Measurements from ENCODE around the gene ADAMTS3.

ADAMTS3 gene

DNA sequence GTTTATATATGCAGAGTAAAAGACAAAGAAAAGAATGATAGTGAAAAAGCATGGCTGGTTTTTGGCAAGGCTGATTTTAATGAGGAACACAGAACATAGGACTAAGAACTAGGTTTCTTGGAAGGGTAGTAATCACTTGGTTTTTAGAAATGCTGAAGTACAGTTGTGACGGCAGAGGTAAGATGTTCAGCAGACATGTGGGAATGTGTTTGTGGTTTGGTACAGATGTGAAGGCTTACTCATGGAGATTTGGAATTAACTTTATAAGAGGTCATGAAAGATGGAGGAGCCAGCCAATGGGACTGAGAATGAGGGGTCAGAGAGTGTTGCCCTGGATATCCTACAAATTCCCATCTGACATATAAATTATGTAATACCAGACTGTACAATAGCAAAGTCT is 293.6 kb downstream of the ADAMTS3 start:
- no peak overlapping the region for H3K4me2 ChIP-seq
- H3K27me3 ChIP-seq (ENCODE audit: insufficient read depth, low read depth) = no peaks in the 10 kb centered on the region
- H2AFZ ChIP-seq (ENCODE audit: low read depth) = no peak overlapping the region
- H3K27ac ChIP-seq = no peak overlapping the region
- H3K4me3 ChIP-seq (IDR thresholded peaks at IDR 0.05; ENCODE audit: insufficient read depth, low read depth, low read length) = no peak overlapping the region
- H3K36me3 ChIP-seq (ENCODE audit: insufficient read depth) = no peaks in the 10 kb centered on the region
- no peaks in the 10 kb centered on the region for H3K4me1 ChIP-seq (ENCODE audit: low read depth, poor library complexity, severe bottlenecking)
- no peak overlapping the region for H3K9ac ChIP-seq
- H3K79me2 ChIP-seq (ENCODE audit: insufficient read depth, low read depth) = no peaks in the 10 kb centered on the region
- TF ChIP-seq, protein P1, sequence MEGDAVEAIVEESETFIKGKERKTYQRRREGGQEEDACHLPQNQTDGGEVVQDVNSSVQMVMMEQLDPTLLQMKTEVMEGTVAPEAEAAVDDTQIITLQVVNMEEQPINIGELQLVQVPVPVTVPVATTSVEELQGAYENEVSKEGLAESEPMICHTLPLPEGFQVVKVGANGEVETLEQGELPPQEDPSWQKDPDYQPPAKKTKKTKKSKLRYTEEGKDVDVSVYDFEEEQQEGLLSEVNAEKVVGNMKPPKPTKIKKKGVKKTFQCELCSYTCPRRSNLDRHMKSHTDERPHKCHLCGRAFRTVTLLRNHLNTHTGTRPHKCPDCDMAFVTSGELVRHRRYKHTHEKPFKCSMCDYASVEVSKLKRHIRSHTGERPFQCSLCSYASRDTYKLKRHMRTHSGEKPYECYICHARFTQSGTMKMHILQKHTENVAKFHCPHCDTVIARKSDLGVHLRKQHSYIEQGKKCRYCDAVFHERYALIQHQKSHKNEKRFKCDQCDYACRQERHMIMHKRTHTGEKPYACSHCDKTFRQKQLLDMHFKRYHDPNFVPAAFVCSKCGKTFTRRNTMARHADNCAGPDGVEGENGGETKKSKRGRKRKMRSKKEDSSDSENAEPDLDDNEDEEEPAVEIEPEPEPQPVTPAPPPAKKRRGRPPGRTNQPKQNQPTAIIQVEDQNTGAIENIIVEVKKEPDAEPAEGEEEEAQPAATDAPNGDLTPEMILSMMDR (conservative IDR thresholded peaks at IDR 0.05; ENCODE audit: low read depth, low read length) = no peak
- H4K20me1 ChIP-seq (ENCODE audit: insufficient read depth) = no peaks in the 10 kb centered on the region

DNA sequence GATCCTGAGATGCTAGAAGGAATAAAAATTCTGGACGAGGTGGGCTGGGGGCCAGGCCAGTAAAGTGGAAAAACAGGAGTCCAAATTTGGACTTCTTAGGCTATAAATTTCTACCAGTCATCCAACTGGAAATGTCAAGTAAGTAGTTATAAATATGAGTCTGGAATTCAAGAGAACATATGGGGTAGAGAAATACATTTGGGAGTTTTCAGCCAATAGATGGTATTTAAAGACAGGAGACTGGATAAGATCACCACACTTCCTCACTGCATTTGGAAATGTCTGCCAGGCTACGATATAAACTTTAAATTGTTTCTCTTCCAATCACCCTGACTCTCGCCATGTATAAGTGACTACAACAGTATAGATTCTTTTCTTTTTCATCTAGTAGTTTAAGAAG is 294.8 kb downstream of the ADAMTS3 start:
- no peak overlapping the region for H3K4me2 ChIP-seq
- no peaks in the 10 kb centered on the region for H3K79me2 ChIP-seq (ENCODE audit: insufficient read depth, low read depth)
- no peak overlapping the region for H3K27ac ChIP-seq
- H3K36me3 ChIP-seq (ENCODE audit: insufficient read depth) = no peaks in the 10 kb centered on the region
- H2AFZ ChIP-seq (ENCODE audit: low read depth) = no peak overlapping the region
- no peaks in the 10 kb centered on the region for H3K27me3 ChIP-seq (ENCODE audit: insufficient read depth, low read depth)
- H3K9ac ChIP-seq = no peak overlapping the region
- TF ChIP-seq, protein P1 (conservative IDR thresholded peaks at IDR 0.05; ENCODE audit: low read depth, low read length) = no peak
- no peak overlapping the region for H3K4me3 ChIP-seq (IDR thresholded peaks at IDR 0.05; ENCODE audit: insufficient read depth, low read depth, low read length)
- no peaks in the 10 kb centered on the region for H3K4me1 ChIP-seq (ENCODE audit: low read depth, poor library complexity, severe bottlenecking)
- no peaks in the 10 kb centered on the region for H4K20me1 ChIP-seq (ENCODE audit: insufficient read depth)

DNA sequence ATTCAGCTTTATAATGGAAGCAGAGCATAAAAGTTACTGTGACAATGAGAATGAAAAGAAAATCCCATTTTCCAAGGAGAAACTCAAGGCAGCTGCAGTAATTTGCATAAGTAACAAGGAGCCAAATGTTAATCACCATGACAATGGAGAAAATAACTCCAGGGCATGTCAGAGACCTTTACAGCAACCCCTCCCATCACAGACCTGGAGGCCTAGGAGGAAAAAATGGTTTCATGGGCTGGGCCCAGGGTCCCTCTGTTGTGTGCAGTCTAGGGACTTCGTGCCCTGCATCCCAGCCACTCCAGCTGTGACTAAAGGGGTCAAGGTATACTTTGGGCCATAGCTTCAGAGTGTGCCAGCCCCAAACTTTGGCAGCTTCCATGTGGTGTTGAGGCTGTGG is 313.8 kb downstream of the ADAMTS3 start:
- H2AFZ ChIP-seq (ENCODE audit: low read depth) = no peak overlapping the region
- no peaks in the 10 kb centered on the region for H3K36me3 ChIP-seq (ENCODE audit: insufficient read depth)
- TF ChIP-seq, protein P1 (conservative IDR thresholded peaks at IDR 0.05; ENCODE audit: low read depth, low read length) = no peak
- no peaks in the 10 kb centered on the region for H3K27me3 ChIP-seq (ENCODE audit: insufficient read depth, low read depth)
- no peak overlapping the region for H3K27ac ChIP-seq
- H3K4me3 ChIP-seq (IDR thresholded peaks at IDR 0.05; ENCODE audit: insufficient read depth, low read depth, low read length) = no peak overlapping the region
- no peak overlapping the region for H3K4me2 ChIP-seq
- no peak overlapping the region for H3K9ac ChIP-seq
- H4K20me1 ChIP-seq (ENCODE audit: insufficient read depth) = no peaks in the 10 kb centered on the region
- no peaks in the 10 kb centered on the region for H3K4me1 ChIP-seq (ENCODE audit: low read depth, poor library complexity, severe bottlenecking)
- H3K79me2 ChIP-seq (ENCODE audit: insufficient read depth, low read depth) = no peaks in the 10 kb centered on the region

DNA sequence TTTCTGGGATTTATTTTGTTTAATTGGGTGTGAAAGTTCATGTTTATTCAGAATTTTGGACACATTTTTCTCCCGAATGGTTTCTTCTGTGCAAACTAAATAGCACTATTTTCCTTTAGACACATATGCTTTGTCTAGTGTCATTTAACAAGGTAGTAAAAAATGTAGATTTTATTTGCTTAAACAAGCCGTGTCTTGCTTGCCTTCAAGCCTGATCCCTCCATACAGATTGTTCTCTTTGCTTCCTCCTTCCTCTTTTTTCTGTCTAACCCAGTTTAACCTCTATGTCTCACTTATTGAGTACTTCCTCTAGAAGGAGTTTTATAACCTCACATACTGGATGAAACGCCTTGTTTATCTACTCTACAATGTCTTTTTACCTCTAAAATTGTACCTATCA is 325.4 kb downstream of the ADAMTS3 start:
- Histone ChIP-seq H3K4me2 (no peak overlapping the region), H3K79me2 (ENCODE audit: insufficient read depth, low read depth) (no peaks in the 10 kb centered on the region), H3K9ac (no peak overlapping the region), H3K4me1 (ENCODE audit: low read depth, poor library complexity, severe bottlenecking) (no peaks in the 10 kb centered on the region), H3K27me3 (ENCODE audit: insufficient read depth, low read depth) (no peaks in the 10 kb centered on the region), H3K27ac (no peak overlapping the region), H2AFZ (ENCODE audit: low read depth) (no peak overlapping the region), H3K36me3 (ENCODE audit: insufficient read depth) (no peaks in the 10 kb centered on the region), H4K20me1 (ENCODE audit: insufficient read depth) (no peaks in the 10 kb centered on the region), H3K4me3 (IDR thresholded peaks at IDR 0.05; ENCODE audit: insufficient read depth, low read depth, low read length) (no peak overlapping the region)
- TF ChIP-seq, protein P1 (conservative IDR thresholded peaks at IDR 0.05; ENCODE audit: low read depth, low read length) = no peak
